Endothelial cell (in vitro differentiated cells): ENCODE results near the gene GIT1. TPM values are rescaled to one million over a fixed set of nuclear protein-coding genes. Genes with fewer than 3 reads are reported as not detected.

ENCODE experiments used
- DNase-seq: peaks from one replicate; pipeline ENCODE4 v3.0.0; 2021; ENCODE audit warnings: low spot score
- H3K27ac Mint-ChIP-seq: one replicate; pipeline ENCODE4 v1.8.0; 2021; ENCODE audit warnings: mixed read lengths, inconsistent platforms; ENCODE audit not compliant: unreplicated experiment
- H3K27me3 Mint-ChIP-seq: one replicate; pipeline ENCODE4 v1.8.0; 2021; ENCODE audit warnings: mild to moderate bottlenecking, moderate library complexity, mixed read lengths, inconsistent platforms; ENCODE audit not compliant: unreplicated experiment
- H3K36me3 Mint-ChIP-seq: one replicate; pipeline ENCODE4 v1.8.0; 2021; ENCODE audit warnings: mild to moderate bottlenecking, low read depth, mixed read lengths, inconsistent platforms; ENCODE audit not compliant: unreplicated experiment
- H3K4me1 Mint-ChIP-seq: one replicate; pipeline ENCODE4 v1.8.0; 2021; ENCODE audit warnings: mild to moderate bottlenecking, mixed read lengths, inconsistent platforms; ENCODE audit not compliant: unreplicated experiment
- H3K4me3 Mint-ChIP-seq: one replicate; pipeline ENCODE4 v1.8.0; 2021; ENCODE audit warnings: mild to moderate bottlenecking, mixed read lengths, inconsistent platforms; ENCODE audit not compliant: unreplicated experiment
- H3K9me3 Mint-ChIP-seq: one replicate; pipeline ENCODE4 v1.8.0; 2021; ENCODE audit warnings: mixed read lengths, inconsistent platforms; ENCODE audit not compliant: unreplicated experiment
- total RNA-seq: library from RNA; stranded (reverse); fragmentation: NEBNext Ultra II Directional; extraction: Animal tissue kit (Norgen Biotek cat#: 25700); gene quantifications from one replicate; pipeline ENCODE4 v1.2.1, GENCODE V29; 2021; ENCODE audit not compliant: unreplicated experiment
- TF ChIP-seq, protein P1 (sequence below): fragments of 200-600 bp; sonication (generic); IDR thresholded peaks from one replicate; pipeline ENCODE4 v1.5.0; 2021; ENCODE audit warnings: antibody characterized with exemption; ENCODE audit not compliant: unreplicated experiment

GIT1 gene
- total RNA-seq, 1 donor from 2014 or later, result 116 TPM

DNA sequence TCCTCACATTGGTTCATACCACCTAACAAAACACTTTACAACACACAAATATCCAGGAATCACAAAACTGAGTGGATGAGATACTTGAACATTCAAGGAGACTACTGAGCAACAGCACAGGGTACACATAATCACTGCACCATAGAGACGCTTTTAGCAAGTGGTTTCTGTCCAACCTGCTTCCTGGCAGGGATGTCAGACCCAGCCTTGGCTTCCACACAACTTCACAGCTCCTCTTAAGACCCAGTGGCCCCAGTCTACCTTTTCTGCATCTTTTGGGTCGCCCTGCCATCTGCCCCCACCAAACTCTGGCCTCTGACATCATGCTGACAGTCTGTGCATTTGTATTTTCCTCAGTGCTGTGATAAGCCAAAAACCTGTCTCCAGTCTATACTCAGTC is 39.2 kb upstream of the GIT1 start:
- peaks cover under 1% of the 10 kb centered on the region for H3K4me1 Mint-ChIP-seq
- H3K36me3 Mint-ChIP-seq, result peaks cover 47% of the 10 kb centered on the region
- no peak overlapping the region for H3K27ac Mint-ChIP-seq
- no peak for DNase-seq
- no peaks in the 10 kb centered on the region for H3K9me3 Mint-ChIP-seq
- TF ChIP-seq, protein P1, sequence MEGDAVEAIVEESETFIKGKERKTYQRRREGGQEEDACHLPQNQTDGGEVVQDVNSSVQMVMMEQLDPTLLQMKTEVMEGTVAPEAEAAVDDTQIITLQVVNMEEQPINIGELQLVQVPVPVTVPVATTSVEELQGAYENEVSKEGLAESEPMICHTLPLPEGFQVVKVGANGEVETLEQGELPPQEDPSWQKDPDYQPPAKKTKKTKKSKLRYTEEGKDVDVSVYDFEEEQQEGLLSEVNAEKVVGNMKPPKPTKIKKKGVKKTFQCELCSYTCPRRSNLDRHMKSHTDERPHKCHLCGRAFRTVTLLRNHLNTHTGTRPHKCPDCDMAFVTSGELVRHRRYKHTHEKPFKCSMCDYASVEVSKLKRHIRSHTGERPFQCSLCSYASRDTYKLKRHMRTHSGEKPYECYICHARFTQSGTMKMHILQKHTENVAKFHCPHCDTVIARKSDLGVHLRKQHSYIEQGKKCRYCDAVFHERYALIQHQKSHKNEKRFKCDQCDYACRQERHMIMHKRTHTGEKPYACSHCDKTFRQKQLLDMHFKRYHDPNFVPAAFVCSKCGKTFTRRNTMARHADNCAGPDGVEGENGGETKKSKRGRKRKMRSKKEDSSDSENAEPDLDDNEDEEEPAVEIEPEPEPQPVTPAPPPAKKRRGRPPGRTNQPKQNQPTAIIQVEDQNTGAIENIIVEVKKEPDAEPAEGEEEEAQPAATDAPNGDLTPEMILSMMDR, result no peak
- H3K4me3 Mint-ChIP-seq, result no peak overlapping the region
- no peaks in the 10 kb centered on the region for H3K27me3 Mint-ChIP-seq

GRCh38 chr17:29627951-29628350 is 38.5 kb upstream of the GIT1 start:
- Mint-ChIP-seq H3K4me1 (peaks cover 3% of the 10 kb centered on the region), H3K27ac (no peak overlapping the region), H3K4me3 (no peak overlapping the region), H3K36me3 (peaks cover 47% of the 10 kb centered on the region), H3K27me3 (no peaks in the 10 kb centered on the region), H3K9me3 (no peaks in the 10 kb centered on the region)
- TF ChIP-seq, protein P1, result no peak
- no peak for DNase-seq

GRCh38 chr17:29625037-29625750 is 35.7 kb upstream of the GIT1 start:
- Mint-ChIP-seq H3K36me3 (peaks cover 21% of the 10 kb centered on the region), H3K27ac (no peak overlapping the region), H3K4me3 (no peak overlapping the region), H3K4me1 (peaks cover 6% of the 10 kb centered on the region), H3K9me3 (no peaks in the 10 kb centered on the region), H3K27me3 (peaks cover 17% of the 10 kb centered on the region)
- TF ChIP-seq, protein P1, result no peak
- no peak for DNase-seq

DNA sequence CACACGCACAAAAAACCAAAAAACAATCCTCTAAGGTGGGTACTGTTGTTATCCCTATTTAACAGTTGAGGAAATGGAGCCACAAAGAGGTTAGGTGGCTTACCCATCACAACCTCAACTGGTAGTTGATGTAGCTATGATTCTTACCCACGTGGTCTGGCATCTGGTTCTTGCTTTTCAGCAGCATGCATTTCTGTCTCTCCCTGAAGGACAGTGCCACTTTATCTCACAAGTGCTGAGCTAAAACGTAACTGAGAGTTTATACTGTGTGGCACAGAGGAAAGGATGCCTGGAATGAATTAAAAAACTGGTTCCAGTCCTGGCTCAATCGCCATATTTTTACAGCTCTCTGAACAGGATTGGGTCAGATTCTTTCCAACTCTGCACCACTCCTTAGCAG is 35.1 kb upstream of the GIT1 start:
- H3K36me3 Mint-ChIP-seq, result peaks cover 17% of the 10 kb centered on the region
- H3K9me3 Mint-ChIP-seq, result no peaks in the 10 kb centered on the region
- DNase-seq, result no peak
- peaks cover 6% of the 10 kb centered on the region for H3K4me1 Mint-ChIP-seq
- H3K27ac Mint-ChIP-seq, result no peak overlapping the region
- TF ChIP-seq, protein P1, result no peak
- H3K4me3 Mint-ChIP-seq, result no peak overlapping the region
- H3K27me3 Mint-ChIP-seq, result peaks cover 18% of the 10 kb centered on the region

DNA sequence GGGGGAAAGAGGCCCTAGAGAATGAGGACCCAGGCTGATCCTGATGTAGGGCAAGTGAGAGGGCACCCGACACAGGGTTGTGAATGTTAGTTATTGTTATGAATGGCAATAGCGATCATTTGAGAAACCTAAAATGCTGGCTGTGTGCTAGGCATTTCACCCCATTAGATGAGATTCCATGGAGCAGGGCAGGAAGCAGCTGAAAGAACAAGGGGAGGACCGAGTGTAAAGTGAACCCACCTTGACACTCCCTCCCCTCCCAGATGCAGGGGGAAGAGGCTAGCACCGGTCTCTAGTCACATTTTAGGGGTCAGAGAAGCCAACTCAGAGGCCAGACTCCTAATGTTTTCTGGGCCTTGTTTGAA is 33.8 kb upstream of the GIT1 start:
- TF ChIP-seq, protein P1, result no peak
- peaks cover 20% of the 10 kb centered on the region for H3K27me3 Mint-ChIP-seq
- no peak overlapping the region for H3K27ac Mint-ChIP-seq
- H3K9me3 Mint-ChIP-seq, result no peaks in the 10 kb centered on the region
- H3K4me3 Mint-ChIP-seq, result peak overlapping the region; percentile 16
- peaks cover 6% of the 10 kb centered on the region for H3K4me1 Mint-ChIP-seq
- DNase-seq, result no peak
- peaks cover 7% of the 10 kb centered on the region for H3K36me3 Mint-ChIP-seq
